Epidermal melanocyte (primary cell): ENCODE results near the gene SNURF.
"Not testable (repeated sequence)": the region's sequence is repeated elsewhere in the genome, so short reads cannot be mapped to it uniquely, and the experiment has no call there.

ENCODE experiments used
- DNase-seq: peaks from one replicate; pipeline ENCODE4 v3.0.0; 2011; ENCODE audit warnings: low spot score; ENCODE audit not compliant: insufficient read length

SNURF gene

GRCh38 chr15:24966364-24967103 is 11.7 kb downstream of the SNURF start:
- no peak for DNase-seq

- DNase-seq, result no peak
These were observed 16.3 kb downstream of the SNURF start for GRCh38 chr15:24971052-24971451.

GRCh38 chr15:24971772-24972171 is 17.0 kb downstream of the SNURF start:
- DNase-seq, result no peak

GRCh38 chr15:24972707-24973106 is 17.9 kb downstream of the SNURF start:
- not testable (repeated sequence) for DNase-seq

GRCh38 chr15:24976932-24977331 is 22.1 kb downstream of the SNURF start:
- no peak for DNase-seq

GRCh38 chr15:24977686-24978085 is 22.9 kb downstream of the SNURF start:
- DNase-seq, result no peak

GRCh38 chr15:24985224-24985623 is 30.4 kb downstream of the SNURF start:
- no peak for DNase-seq

- no peak for DNase-seq
These were observed 31.9 kb downstream of the SNURF start for GRCh38 chr15:24986653-24987052.
